Ishikawa (cell line): ENCODE results near the gene CFAP46.

ENCODE experiments used
- CEBPB ChIP-seq: IDR thresholded peaks from 2 replicates; pipeline ENCODE4 v1.6.1; 2012
- MAX ChIP-seq: IDR thresholded peaks from 2 replicates; pipeline ENCODE4 v1.6.1; 2012

GRCh38 chr10:132962623-132963429 is 20.5 kb upstream of the CFAP46 start:
- no peak for TF ChIP-seq MAX
- TF ChIP-seq CEBPB = no peak
